Heart left ventricle (tissue), 16 donors: ENCODE measurements around the gene MALSU1. TPM values are rescaled to one million over a fixed set of nuclear protein-coding genes. Genes with fewer than 3 reads are reported as not detected.
A peak's percentile ranks its signal among the peaks of the same experiment; 100 is the strongest.

Source experiments
- ATAC-seq, 4 donors: fragments of 200-7000 bp; cut with Tn5 transposase; one replicate each; pipeline ENCODE4 v1.9.1; 2020 to 2022; ENCODE audit warnings: moderate library complexity in 4 of 4, mild to moderate bottlenecking in 3 of 4, moderate number of reproducible peaks in 1 of 4
- DNase-seq, 5 donors: peaks; one replicate each; pipeline ENCODE4 v3.0.0-alpha.2; 2020
- H3K27ac ChIP-seq, 12 donors: fragments of 200-600 bp; sonication (generic) in 4 of 12; one replicate each; pipeline versions ENCODE4 v1.5.0 to v1.8.0; 2016 to 2022; ENCODE audit warnings: mild to moderate bottlenecking in 2 of 12
- H3K27me3 ChIP-seq, 9 donors: fragments of 200-600 bp; sonication (generic) in 2 of 9; one replicate each; pipeline versions ENCODE4 v1.5.1 to v1.8.0; 2016 to 2022; ENCODE audit warnings: mild to moderate bottlenecking in 3 of 9
- H3K36me3 ChIP-seq, 9 donors: fragments of 200-600 bp; sonication (generic) in 2 of 9; one replicate each; pipeline versions ENCODE4 v1.5.0 to v1.8.0; 2018 to 2022; ENCODE audit warnings: mild to moderate bottlenecking in 2 of 9
- H3K4me1 ChIP-seq, 12 donors: fragments of 200-600 bp; sonication (generic) in 4 of 12; one replicate each; pipeline versions ENCODE4 v1.5.0 to v1.8.0; 2016 to 2022; ENCODE audit warnings: mild to moderate bottlenecking in 3 of 12
- H3K4me3 ChIP-seq, 12 donors: fragments of 200-600 bp; sonication (generic) in 4 of 12; one replicate each; pipeline versions ENCODE4 v1.5.0 to v1.8.0; 2017 to 2022; ENCODE audit warnings: mild to moderate bottlenecking in 9 of 12, moderate library complexity in 4 of 12
- H3K9me3 ChIP-seq, 12 donors: fragments of 200-600 bp; sonication (generic) in 4 of 12; one replicate each; pipeline versions ENCODE4 v1.5.0 to v1.8.0; 2016 to 2022; ENCODE audit warnings: mild to moderate bottlenecking in 1 of 12
- CTCF ChIP-seq, 12 donors: fragments of 200-600 bp; sonication (generic) in 4 of 12; IDR thresholded peaks; one replicate each; pipeline versions ENCODE4 v1.5.0 to v1.8.0; 2018 to 2022; ENCODE audit warnings: antibody characterized with exemption in 12 of 12, mild to moderate bottlenecking in 5 of 12
- POLR2A ChIP-seq, 2 donors: fragments of 450-650 bp; IDR thresholded peaks; one replicate each; pipeline ENCODE4 v1.6.1; 2017; ENCODE audit warnings: antibody characterized with exemption in 2 of 2, mild to moderate bottlenecking in 2 of 2, moderate library complexity in 2 of 2
- WGBS, 4 donors: extraction: QIAGEN DNeasy Blood & Tissue Kit in 2 of 4; methylation state at CpG; one replicate each; pipeline versions ENCODE4 v1.1.5 to v1.1.7; 2013 to 2018; 5-methylcytosine and 5-hydroxymethylcytosine counted together
- intact Hi-C, 10 donors: fragments of 100-400 bp; cut with DNase I; formaldehyde crosslinking; loops; one replicate each; pipeline versions ENCODE4 v1.11.1 to v1.14.2; 2022
- polyA plus RNA-seq, 2 donors: library from polyadenylated mRNA; stranded (reverse); fragments of 200-250 nt; gene quantifications; one replicate each; pipeline ENCODE4 v1.2.3, GENCODE V29; 2013
- total RNA-seq, 9 donors: library from RNA; depleted of rRNA in 2 of 9; stranded (reverse); fragments of >200 nt in 2 of 9; fragmentation: NEBNext Ultra II Directional in 3 of 9; extraction: Animal tissue kit (Norgen Biotek cat#: 25700) in 3 of 9; gene quantifications; one replicate each; pipeline versions ENCODE4 v1.1.0 to v1.2.4, GENCODE V29; 2016 to 2023
- donor health status: ischemic (EF 13 %, LVEDD 7.1; RV severe dilation, severe dysfunction).
- donor health status: healthy with polysubstance abuse.
- donor health status: DM: no; HTN: yes; CAD: no.
- donor health status: DM: no; HTN: no; CAD: no.
- donor health status: ischemic (EF 25% LVEDD 6.9; RV normal size, moderate dysfunction).
- donor health status: ischemic (EF 25% LVEDD 5.7; RV mildly dilated, moderate dysfunction).
- donor health status: healthy.
- donor health status: DM: yes; HTN: yes; CAD: no.
- donor health status: ischemic (EF 35%, LVEDD 5.7; RV mildly dilated, moderate dysfunction).
- donor health status: nonischemic (EF 11% LVEDD 7.7; RV severe dilation, severe dysfunction).
- donor health status: DM: yes; HTN: yes; CAD: no.
- donor health status: PGD.
- donor health status: ischemic (EF 29% LVEDD 5.4; RV normal size, mild dysfunction).
- donor health status: nonischemic (EF 23%, LVEDD 6.1; RV moderate dilation, normal function).

The MALSU1 gene
- total and polyA plus RNA-seq, 11 donors: 40.3 to 128 (median 104) TPM

GRCh38 chr7:23266918-23267317 lies 32.2 kb upstream of the MALSU1 start:
- no peak overlapping the region for H3K27ac ChIP-seq
- H3K9me3 ChIP-seq: no peaks in the 10 kb centered on the region
- DNase-seq: no peak
- ATAC-seq: no peak
- TF ChIP-seq CTCF (IDR thresholded peaks at IDR 0.05) (no peak), POLR2A (IDR thresholded peaks at IDR 0.05) (no peak)
- H3K36me3 ChIP-seq: peaks cover 0 to 94% (median 27%) of the 10 kb centered on the region in 9 donors
- H3K27me3 ChIP-seq: no peaks in the 10 kb centered on the region
- no peak overlapping the region for H3K4me3 ChIP-seq
- intact Hi-C loops: loop anchor here in 2 of 10 donors (5.0 to 10.0 kb wide), 2 partner anchors 172 to 190 kb away; no protein-coding TSS in a partner anchor
- WGBS, 4 donors: 79 to 90% (median 84%) methylated on average over 2 of the region's 2 CpGs
- peaks cover 0 to 5% (median 0%) of the 10 kb centered on the region in 12 donors for H3K4me1 ChIP-seq

- H3K4me3 ChIP-seq: no peak overlapping the region
- no peak for DNase-seq
- no peaks in the 10 kb centered on the region for H3K27me3 ChIP-seq
- WGBS, 4 donors: 79 to 92% (median 89%) methylated on average over 2 of the region's 2 CpGs
- peaks cover 0 to 5% (median 0%) of the 10 kb centered on the region in 12 donors for H3K4me1 ChIP-seq
- TF ChIP-seq CTCF (IDR thresholded peaks at IDR 0.05): no peak
- no peak for TF ChIP-seq POLR2A (IDR thresholded peaks at IDR 0.05)
- H3K9me3 ChIP-seq: no peaks in the 10 kb centered on the region
- H3K27ac ChIP-seq: no peak overlapping the region
- ATAC-seq: no peak
- intact Hi-C loops: loop anchor here in 2 of 10 donors (5.0 to 10.0 kb wide), 2 partner anchors 173 to 190 kb away; no protein-coding TSS in a partner anchor
- peaks cover 0 to 94% (median 27%) of the 10 kb centered on the region in 9 donors for H3K36me3 ChIP-seq
Observed at GRCh38 chr7:23267357-23267756, 31.8 kb upstream of the MALSU1 start.

- TF ChIP-seq POLR2A (IDR thresholded peaks at IDR 0.05) (no peak), CTCF (IDR thresholded peaks at IDR 0.05) (no peak)
- WGBS, 4 donors: 91 to 97% (median 94%) methylated on average over 2 of the region's 2 CpGs
- Histone ChIP-seq H3K4me1 (peaks cover 0 to 6% (median 0%) of the 10 kb centered on the region in 12 donors), H3K27ac (no peak overlapping the region), H3K4me3 (no peak overlapping the region), H3K9me3 (no peaks in the 10 kb centered on the region), H3K27me3 (no peaks in the 10 kb centered on the region), H3K36me3 (peaks cover 0 to 93% (median 27%) of the 10 kb centered on the region in 9 donors)
- intact Hi-C loops: loop anchor here in 2 of 10 donors (5.0 to 10.0 kb wide), 2 partner anchors 173 to 189 kb away; no protein-coding TSS in a partner anchor
- DNase-seq (no peak), ATAC-seq (no peak)
Observed at GRCh38 chr7:23268167-23268566, 31.0 kb upstream of the MALSU1 start.

GRCh38 chr7:23268746-23269145 lies 30.4 kb upstream of the MALSU1 start:
- ATAC-seq (peak; percentile 51 to 78 (median 68)), DNase-seq (peak in 3 of 5 donors; percentile 25 to 56 (median 43))
- H3K36me3 ChIP-seq: peaks cover 0 to 93% (median 25%) of the 10 kb centered on the region in 9 donors
- no peak overlapping the region for H3K4me3 ChIP-seq
- no peak overlapping the region for H3K27ac ChIP-seq
- TF ChIP-seq POLR2A (IDR thresholded peaks at IDR 0.05) (no peak), CTCF (IDR thresholded peaks at IDR 0.05) (no peak)
- intact Hi-C loops: loop anchor here in 2 of 10 donors (5.0 to 10.0 kb wide), 2 partner anchors 174 to 189 kb away; no protein-coding TSS in a partner anchor
- H3K27me3 ChIP-seq: no peaks in the 10 kb centered on the region
- 57 to 74% (median 63%) methylated on average over 4 of the region's 4 CpGs for WGBS, 4 donors
- H3K4me1 ChIP-seq: peaks cover 0 to 9% (median 0%) of the 10 kb centered on the region in 12 donors
- no peaks in the 10 kb centered on the region for H3K9me3 ChIP-seq
